ENCODE measurements around the gene RBBP8NL.
"Not testable (repeated sequence)": the region's sequence is repeated elsewhere in the genome, so short reads cannot be mapped to it uniquely, and the experiment has no call there.

The RBBP8NL gene

DNA sequence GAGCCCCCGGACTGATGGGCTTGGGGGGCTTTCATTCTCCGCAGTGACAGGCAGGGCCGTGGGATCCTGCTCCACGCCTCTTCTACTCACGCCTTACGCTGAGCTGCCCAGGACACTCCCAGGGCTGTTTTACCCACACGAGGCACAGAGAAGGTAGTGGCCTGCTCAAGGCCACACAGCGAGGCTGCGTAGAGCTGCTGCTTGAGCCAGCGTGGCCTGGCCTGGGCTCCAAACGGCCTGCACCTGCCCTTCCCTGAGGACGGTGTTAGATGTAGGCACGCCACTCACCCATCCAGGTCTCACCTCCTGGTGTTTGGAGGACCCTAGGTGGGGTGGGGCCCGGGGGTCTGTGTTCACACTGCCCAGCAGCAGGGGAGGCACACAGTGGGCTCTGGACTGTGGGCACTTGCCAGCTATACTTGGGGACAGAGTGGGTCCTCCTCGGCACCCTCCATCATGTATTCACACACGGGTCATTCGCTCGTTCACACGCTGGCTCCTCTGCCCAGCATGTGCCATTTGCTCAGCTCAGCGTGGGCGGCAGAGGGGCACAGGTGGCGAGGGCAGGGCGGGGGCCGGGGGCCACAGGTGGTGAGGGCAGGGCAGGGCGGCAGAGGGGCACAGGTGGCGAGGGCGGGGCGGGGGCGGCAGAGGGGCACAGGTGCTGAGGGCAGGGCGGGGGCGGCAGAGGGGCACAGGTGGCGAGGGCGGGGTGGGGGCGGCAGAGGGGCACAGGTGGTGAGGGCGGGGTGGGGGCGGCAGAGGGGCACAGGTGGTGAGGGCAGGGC is 18.4 kb upstream of the RBBP8NL start:
- DNase-seq (ENCODE audit: low read depth), result no peak

- DNase-seq (ENCODE audit: low read depth), result no peak
These were observed 16.9 kb upstream of the RBBP8NL start for GRCh38 chr20:62444286-62444685.

GRCh38 chr20:62441987-62442539 is 14.7 kb upstream of the RBBP8NL start:
- DNase-seq (ENCODE audit: low read depth), result no peak

DNA sequence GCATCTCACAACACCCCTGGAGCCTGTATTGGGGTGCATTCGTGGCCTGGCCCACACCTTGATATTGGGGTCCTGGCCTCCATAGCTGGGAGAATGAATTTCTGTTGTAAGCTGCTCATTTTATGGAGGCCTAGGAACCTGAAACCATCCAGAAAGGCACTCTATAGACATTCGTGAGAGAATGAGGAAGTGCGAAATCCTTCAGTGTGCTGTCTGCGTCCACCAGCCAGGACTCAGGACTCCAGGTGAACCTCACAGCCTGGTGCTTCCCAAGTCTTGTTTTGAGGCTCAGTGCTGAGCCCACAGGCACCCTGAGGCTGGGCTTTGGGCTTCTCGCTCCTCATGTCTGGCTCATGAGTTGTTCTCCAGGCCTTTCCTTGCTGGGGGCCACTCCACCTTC is 11.9 kb upstream of the RBBP8NL start:
- no peak for DNase-seq (ENCODE audit: low read depth)

GRCh38 chr20:62437927-62438326 is 10.6 kb upstream of the RBBP8NL start:
- no peak for DNase-seq (ENCODE audit: low read depth)

DNA sequence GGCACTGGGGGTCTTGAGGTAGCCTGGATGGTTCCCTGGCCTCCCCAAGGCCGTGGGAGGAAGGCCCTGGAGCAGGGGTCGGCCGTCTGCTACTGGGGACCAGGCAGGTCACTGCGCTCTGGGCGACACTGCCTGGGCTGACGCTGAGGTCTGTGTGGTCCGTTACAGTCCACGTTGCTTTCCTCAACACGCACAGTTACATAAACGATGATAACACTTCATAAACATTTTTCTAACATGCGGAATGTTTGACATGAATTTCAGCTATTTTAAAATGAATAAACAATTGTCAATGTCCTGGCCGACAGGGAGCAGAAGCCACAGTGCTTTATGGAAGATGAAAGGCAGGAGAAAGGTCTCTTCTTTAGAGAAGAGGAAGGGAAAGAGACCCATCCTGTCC is 10.2 kb upstream of the RBBP8NL start:
- no peak for DNase-seq (ENCODE audit: low read depth)

DNA sequence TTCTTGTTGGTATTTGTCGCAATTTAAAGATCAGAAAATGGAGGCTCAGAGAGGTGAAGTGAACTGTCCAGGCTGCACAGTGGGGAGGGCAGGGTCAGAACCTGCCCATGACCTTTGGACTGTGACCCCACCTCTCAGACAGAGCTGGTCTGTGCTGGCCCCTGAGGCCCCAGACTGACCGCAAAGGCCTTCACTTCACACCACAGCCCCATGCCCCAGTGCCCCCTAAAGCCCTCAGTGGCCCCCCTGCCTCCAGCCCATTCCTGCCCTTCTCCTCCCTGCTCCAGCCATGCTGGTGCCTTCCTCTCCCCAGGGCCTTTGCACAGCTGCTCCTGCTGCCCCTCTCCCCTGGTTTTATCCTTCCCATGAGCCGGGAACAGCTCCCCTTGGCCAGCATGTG is 9.4 kb upstream of the RBBP8NL start:
- no peak for DNase-seq (ENCODE audit: low read depth)

DNA sequence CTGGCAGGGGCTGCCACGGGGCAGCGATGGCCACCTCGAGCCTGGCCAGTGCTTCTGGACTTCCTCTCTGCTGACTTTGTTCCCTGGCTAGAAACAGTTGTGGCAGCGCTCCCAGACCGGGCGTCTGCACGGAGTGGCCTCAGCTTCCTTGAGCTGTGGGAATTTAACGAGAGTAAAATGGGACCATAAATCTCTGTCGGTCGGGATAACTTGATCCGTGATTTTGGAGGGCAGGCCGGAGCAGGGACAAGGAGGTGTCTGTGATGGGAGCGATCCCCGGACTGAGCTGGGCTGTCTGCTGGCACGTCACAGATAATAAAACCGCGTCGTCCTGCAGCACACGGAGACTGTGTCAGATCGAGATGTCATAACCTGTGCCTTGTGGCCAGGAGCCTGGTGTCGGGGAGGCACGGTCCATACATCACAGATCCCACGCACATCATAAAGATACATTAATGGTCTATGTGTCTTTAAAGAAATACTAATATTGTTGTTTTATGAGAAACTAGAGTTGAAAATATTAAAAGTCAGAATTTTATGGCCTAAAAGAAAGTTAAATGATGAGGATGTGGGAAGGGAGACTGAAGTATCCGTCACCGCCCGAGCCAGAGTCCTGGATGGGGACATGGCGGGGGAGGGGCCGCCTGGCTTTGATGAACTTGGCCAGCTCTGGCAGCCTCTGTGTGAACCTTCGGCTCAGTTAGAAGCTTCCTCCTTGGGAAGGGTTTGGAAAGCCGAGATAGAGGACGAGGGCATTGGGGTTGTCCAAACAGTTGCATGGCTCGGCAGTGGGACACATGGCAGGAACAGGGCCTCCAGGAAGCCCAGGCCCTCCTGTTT is 6.5 kb upstream of the RBBP8NL start:
- no peak for DNase-seq (ENCODE audit: low read depth)

DNA sequence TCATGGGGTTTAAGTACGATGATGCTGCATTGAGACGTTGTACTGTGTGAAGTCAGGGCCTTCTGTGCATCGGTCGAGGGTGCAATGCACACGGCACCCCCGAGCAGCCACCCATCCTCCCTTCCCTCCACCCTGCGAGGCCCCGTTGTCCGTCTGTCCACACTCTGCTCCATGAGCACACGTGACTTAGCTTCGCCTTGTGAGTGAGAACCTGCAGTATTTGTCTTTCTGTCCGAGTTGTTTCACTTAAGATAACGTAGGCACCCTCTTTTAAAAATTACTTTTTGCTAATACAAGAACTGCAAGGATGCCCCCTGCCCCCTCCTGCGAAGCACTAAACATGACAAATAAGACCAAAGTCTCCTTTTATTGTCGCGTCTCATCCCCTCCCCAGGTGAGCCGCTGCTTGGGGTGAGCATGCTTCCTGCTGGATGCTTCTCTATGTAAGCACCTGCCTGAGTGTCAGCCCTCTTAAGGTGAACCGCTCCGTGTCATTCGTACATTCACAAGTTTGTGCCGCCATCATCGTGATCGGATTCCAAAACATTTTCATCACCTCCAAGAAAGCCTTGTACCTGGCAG is 3.6 kb upstream of the RBBP8NL start:
- no peak for DNase-seq (ENCODE audit: low read depth)

GRCh38 chr20:62430311-62430853 is 3.0 kb upstream of the RBBP8NL start:
- DNase-seq (ENCODE audit: low read depth), result no peak

DNA sequence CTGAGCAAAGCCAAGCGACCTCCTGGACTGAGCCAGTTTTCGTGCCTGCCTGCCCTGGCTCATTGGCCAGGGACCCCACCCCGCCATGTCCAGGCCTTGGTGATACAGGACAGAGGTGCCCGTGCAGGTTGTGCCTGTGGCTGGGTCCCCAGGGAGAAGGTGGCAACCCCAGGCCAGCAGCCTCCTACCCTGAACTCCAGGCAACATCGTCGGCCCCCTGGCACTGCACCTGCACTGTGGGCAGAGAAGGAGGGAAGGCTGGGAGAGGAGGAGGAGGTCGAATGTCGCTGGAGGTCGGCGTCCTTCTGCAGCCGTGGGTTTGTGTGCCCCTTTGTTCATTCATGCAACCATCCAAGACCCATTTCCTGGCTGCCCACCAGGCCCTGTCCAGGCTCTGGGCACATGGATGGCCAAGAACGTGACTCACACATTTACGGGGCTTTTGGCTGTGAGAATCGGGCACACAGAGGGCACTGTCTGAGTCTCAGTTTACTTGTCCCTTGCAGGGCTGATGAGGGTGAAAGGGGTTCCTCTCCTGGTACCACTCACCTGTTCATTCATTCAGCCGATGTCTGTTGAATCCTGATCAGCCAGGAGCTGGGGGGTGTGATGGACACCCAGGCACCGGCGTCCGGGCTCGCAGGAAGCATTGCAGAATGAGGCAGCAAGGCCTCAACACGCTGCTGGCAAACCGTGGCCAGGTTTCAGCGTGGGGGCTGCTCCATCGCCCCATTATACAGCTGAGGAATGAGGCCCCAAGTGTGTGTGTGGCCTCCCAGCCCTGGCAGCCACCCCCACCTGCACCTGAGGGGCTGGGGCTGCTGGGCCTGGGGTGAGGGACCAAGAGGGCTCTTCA is 2.3 kb upstream of the RBBP8NL start:
- no peak for DNase-seq (ENCODE audit: low read depth)

- no peak for DNase-seq (ENCODE audit: low read depth)
These were observed 1.3 kb upstream of the RBBP8NL start for GRCh38 chr20:62428396-62429295.

- no peak for DNase-seq (ENCODE audit: low read depth)
These were observed 648 bp upstream of the RBBP8NL start for GRCh38 chr20:62428002-62428372.

GRCh38 chr20:62426699-62427131 is 624 bp downstream of the RBBP8NL start:
- no peak for DNase-seq (ENCODE audit: low read depth)

- DNase-seq (ENCODE audit: low read depth), result not testable (repeated sequence)
These were observed 1.3 kb downstream of the RBBP8NL start for GRCh38 chr20:62426059-62426348.

- DNase-seq (ENCODE audit: low read depth), result no peak
These were observed 1.9 kb downstream of the RBBP8NL start for GRCh38 chr20:62425281-62426058.

DNA sequence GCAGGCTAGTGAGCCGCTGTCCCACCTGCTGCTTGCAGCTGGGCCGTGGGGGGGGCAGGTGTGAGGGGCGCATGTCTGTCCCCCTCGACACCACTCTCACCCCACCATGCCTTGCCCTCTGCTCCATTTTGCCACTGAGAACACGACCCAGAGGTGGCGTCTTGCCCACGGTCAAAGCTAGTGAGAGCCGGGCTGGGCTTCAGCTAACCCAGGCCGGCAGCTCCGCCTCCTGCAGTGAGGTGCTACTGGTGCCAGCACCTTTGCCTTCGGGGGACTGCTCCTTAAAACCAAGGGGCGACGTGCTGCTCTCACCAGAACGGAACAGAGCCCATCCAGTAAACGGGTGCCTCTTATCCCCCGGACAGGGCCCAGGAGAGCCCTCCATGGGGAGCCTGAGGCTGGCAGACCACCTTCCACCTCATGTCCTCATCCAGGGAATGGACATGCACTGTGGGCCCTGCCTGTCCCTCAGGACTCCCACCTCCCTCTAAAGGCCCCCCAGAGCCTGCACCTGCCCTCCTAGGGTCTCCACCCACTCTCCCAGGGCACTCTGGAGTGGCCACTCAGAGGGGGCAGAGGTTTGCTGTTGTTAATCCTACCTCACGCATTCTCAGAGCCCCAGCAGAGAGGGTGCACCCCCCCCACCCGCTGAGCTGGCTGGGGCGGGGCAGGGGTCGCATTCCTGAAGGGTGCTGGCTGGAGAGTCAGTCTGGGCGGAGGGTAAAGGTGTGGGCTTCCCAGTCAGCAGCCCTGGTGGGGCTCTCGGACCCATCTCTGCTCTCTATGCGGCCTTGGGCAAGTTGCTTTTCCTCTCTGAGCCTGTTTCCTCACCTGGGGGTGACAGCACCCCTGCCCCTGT is 2.9 kb downstream of the RBBP8NL start:
- DNase-seq (ENCODE audit: low read depth), result no peak

GRCh38 chr20:62423326-62423706 is 4.0 kb downstream of the RBBP8NL start:
- no peak for DNase-seq (ENCODE audit: low read depth)
